SH-SY5Y (cell line): ENCODE results near the gene ZSWIM6.

Source experiments
- GATA2 ChIP-seq: IDR thresholded peaks from 2 replicates; pipeline ENCODE4 v1.6.1; 2011; ENCODE audit warnings: mild to moderate bottlenecking, low read depth, low read length
- GATA3 ChIP-seq: IDR thresholded peaks from 2 replicates; pipeline ENCODE4 v1.6.1; 2011; ENCODE audit warnings: low read depth, mild to moderate bottlenecking, low read length, moderate library complexity

The ZSWIM6 gene

DNA sequence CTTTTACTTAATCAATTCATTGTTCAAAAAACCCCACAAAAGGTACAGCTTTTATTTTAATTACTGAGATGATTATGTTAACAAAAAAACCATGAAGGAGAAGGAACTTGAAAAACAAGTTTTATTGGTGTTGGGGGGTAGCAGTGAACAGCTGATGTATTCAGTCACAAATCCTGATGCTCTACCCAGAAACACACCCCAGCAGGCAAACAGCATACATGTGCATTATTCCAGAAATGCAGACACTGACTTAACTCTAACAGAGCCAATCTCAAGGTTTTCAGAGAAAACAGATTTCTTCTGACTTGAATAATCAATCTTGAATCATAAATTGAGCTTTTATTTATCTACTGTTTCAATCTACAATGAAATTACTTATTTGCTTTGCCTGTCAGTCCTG is 175.2 kb downstream of the ZSWIM6 start:
- TF ChIP-seq GATA3: no peak
- no peak for TF ChIP-seq GATA2

DNA sequence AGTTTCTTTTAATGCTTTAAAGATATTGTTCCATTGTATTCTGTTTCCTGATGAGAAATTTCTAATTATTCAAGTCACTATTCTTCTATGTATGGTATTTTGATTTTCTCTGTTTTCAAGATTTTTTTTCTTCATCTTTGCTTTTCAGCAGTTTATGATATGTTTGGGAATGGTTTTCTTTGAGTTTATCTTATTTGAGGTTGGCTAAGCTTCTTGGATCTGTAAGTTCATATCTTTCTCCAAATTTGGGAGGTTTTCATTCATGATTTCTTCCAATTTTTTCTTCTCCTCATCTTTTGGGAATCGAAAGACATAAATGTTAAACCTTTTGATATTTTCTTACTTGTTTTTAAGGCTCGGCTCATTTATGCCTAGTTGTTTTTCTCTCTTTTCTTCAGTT is 184.9 kb downstream of the ZSWIM6 start:
- TF ChIP-seq GATA2 (no peak), GATA3 (no peak)

DNA sequence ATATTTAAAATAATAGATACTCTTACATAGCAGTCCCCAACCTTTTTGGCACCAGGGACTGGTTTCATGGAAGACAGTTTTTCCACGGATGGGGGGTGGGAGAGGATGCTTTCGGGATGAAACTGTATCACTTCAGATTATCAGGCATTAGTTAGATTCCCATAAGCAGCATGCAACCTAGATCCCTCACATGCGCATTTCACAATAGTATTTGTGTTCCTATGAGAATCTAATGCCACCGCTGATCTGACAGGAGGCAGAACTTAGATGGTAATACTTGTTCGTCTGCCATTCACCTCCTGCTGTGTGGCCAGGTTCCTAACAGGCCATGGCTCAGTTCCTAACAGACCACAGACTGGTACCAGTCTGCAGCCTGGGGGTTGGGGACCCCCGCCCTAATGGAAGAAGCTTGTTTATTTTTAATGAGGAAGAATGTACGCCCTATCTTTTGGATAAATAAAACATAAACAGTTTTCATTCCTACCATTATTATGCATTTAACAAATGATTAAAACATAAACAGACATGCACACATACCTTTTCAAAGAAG is 187.7 kb downstream of the ZSWIM6 start:
- TF ChIP-seq GATA3: no peak
- TF ChIP-seq GATA2: no peak

DNA sequence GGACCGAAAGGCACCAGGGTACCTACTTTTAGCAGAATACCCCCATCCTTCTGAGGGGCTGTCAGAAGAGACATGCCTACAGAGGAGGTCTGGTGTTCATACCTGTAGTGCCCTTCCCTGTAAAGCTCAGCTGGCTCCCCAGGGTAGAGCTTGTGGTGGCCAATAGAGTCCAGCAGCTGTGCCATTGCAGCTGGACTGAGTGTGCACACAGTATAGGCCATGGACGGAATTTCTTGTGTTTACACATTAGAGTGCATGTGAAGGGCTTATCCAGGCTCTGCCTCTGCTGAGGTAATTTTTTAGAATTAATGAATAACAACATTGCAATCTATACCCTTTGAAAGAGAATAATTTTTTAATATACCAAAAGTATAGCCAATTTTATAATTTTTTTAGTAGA is 191.0 kb downstream of the ZSWIM6 start:
- TF ChIP-seq GATA2 (no peak), GATA3 (no peak)

DNA sequence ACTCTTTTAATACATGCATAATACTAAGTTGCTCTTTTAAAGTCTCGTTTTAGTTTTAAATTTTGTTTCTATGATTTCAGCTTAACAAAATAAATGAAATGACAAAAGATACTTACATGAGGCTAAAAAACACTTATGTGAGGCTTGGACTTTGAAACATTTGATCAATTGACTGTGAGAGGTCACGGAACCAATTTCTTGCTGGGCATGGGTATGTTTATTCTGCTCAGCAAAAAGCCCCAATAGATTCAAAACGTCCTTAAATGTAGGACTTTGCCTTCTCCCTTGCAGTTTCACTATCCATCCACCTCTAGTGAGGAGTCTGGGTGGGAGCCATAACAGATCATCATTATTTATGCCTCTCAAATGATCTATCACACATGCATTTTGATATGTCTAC is 191.9 kb downstream of the ZSWIM6 start:
- no peak for TF ChIP-seq GATA3
- no peak for TF ChIP-seq GATA2

DNA sequence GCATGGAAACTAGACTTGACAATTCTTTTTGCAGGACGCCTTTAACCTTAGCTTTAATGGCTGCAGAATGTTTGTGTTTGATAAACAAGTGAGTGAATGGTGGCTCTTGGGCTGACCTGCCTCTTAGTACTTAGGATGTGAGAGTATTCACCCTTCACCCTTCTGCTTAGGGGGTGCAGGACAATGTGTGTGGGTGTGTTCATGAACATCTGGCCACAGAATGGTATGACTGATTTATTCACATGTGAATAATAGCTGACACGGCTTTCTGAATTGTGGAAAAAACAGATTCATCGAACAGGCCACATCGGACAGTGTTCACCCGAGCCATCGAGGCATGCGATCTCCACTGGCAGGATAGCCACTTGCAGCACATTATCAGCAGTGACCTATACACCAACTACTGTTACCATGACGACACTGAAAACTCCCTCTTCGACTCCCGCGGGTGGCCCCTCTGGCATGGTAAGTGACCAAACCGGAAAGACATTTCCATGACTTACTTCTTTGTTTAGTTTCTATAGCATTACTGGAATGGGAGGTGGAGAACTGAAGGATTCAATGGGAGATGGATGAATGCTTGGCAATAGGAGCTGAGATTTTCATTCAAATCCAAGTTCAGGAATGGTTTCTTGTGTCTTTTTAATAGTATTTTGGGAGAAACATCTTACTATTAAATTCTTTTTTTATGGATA is 193.6 kb downstream of the ZSWIM6 start:
- TF ChIP-seq GATA3 (no peak), GATA2 (no peak)

DNA sequence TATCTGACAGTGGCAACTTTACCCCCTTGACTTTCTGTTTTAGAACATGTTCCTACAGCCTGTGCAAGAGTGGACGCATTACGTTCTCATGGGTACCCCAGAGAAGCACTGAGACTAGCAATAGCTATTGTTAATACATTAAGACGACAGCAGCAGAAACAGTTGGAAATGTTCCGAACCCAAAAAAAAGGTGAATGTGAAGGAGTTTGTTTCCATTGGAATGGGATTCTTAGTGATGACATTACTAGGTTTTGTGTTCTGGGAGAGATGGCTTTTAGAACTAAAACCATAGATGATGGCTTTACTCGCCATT is 194.1 kb downstream of the ZSWIM6 start:
- TF ChIP-seq GATA2 (no peak), GATA3 (no peak)

DNA sequence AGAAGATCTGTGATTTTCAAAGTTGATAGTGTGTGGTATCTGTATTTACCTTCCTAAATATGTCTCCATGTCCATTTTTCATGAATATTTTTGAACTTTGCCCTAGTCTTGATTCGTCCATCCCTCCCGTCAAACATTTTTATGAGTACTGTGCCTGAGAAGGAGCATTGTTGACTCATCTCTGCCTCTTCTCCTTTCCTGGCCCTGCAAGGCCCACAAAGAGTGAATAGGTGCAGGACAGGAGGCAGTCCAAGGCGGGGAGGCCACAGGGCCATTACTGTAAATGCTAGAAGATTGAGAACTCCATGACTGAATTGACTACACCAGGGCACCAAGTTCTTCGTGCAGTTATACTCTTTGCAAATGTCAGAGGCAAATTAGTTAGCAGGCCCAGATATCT is 200.9 kb downstream of the ZSWIM6 start:
- TF ChIP-seq GATA3 (no peak), GATA2 (no peak)

DNA sequence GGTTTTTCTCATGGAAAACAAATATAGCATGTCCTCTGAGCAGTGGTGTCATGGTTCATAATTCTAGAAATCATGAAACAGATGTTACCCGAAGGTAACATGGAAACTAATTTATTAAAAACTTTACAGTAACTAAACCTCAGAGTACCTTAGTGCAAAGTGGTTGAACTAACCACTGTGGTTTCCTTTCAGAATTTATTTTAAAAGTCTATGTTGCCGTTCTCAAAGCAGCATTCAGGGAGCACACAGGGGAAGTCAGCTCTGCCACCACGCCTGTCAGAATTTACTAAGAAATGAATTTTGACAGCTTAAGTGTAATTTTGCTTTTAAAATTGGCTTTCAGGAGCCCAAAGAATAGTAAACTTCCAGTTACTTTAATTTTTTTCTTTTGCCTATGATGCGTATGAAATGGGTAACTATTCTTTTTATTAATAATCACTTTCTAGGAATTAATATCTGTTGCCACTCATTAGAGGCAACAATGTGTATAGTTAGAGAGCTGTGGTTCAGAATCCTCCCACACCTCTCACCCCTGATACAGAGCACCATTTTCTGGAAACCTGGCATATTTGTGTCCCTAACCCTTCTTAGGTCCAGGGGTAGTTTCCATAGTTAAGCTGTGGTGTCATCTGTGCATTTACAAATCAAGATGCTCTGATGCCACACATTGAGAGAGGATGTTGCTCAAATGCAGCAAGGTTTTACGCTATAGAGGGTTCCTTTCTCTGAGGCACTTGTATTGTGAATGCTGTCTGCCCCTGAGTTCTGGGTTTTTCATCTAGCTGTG is 202.6 kb downstream of the ZSWIM6 start:
- TF ChIP-seq GATA3: no peak
- no peak for TF ChIP-seq GATA2

DNA sequence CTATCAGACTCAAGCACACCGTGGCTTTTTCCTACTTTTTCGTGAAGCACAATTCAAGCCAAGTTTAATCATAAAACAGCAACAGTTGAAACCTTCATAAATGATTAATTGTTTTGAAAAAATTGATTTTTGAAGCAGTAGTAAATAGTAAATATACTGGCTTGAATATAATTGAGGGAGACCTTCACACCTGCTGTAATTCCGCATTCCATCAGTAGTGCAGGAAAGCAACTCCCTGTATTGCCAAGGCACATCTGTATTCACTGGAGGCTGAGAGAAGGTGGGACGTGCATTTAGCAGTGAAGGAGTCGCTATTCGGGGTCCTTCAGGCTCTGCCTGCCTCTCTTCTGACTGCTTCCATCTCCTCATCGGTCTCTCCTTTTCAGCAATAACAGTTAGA is 203.8 kb downstream of the ZSWIM6 start:
- no peak for TF ChIP-seq GATA3
- TF ChIP-seq GATA2: no peak

DNA sequence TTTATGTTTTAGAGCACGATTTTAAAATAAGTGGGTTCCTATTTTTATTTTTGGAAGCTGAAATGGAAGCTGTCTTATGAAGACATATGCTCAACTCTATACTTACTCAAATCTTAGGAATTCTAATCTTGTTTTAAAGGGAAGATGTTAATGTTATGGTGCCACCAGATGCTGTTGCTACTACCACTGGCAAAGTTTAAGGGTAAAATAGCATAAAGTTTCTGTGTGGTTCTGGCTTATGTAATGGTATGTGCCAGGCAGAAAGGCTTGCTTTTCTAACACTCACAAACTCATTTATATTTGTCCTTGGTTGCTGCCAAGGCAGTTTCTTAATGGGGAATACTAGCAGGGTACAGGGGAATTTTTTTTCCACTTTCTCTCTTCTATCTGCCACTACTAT is 204.9 kb downstream of the ZSWIM6 start:
- TF ChIP-seq GATA2 (no peak), GATA3 (no peak)

DNA sequence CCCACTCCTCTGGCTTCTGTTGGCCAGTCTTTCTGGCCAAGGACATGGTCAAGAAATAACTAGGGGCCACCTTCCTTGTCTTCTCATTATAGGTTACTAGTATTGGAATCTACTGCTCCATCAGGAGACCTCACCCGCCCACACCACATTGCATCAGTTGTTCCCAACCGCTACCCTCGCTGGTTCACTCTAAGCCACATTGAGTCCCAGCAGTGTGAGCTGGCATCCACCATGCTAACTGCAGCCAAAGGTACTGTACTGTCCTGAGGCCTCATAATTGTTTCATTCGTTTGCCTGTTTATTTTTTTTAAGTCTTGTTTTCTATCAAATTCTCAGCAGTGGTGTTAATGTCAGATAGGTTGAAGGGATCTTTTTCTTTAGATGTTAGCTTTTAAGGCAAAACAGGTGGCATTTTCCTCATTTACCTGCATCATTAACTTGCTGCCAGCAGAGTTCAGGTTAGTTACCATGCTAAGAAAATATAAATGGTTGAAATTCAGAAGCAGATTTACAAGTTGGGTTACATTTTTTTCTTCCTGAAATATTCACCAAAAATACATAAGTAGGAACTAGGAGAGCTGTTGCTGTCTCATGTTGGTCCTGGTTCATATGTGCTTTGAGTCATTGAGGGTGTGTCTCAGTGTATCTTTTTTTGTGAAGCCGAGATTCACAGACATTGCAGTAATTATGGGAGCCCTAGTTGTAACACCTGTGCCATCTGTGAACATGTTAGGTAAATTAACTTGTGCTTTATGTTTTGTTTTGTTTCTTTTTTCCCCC is 206.9 kb downstream of the ZSWIM6 start:
- no peak for TF ChIP-seq GATA2
- TF ChIP-seq GATA3: no peak

DNA sequence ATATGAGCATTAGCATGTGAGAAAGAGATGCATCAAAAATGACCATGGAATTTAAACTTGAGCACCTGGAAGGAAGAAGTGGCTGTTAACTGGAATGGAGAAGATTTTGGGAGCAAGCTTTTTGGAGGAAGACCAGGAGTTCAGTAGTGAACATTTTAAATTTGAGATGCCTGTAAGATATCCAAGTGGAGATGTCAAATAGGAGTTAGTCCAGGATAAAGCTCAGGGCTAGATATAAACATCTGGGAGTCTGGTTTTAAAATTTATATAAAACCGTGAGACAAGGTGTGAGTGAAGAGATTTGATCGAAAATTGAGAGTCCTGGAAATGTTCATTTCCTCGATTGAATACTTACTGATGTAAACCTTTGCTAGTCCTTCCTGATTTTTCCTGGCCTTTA is 217.5 kb downstream of the ZSWIM6 start:
- no peak for TF ChIP-seq GATA2
- TF ChIP-seq GATA3: no peak

DNA sequence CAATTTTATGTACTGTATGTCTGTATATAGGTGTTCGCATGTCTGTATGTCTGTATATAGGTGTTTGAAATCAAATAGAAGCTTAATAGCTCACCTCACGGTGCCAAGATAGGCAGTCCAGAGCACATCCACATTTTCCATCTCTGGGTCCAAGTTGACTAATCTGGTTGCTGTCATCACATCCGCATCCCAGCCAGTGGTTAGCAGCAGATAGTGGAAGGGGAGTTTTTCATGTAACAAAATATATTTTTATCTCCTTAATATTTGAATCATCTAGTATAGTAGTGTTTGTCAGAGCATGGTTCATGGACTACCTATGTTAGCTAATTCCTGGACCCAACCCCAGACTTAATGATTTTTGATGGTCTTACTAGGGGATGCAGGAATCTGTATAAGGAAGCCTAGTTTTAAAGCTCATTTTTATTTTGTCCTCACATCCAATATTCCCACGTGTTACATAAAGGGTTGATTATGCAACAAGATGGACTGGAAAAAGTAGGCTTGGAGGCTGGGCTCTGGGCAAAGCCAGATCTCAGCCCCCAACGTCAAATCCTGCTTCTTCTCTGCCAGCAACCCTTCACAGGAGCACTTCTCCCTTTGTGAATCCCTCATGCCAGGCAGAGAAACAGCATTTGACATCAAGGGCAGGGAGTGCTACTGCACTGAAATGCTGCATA is 219.7 kb downstream of the ZSWIM6 start:
- no peak for TF ChIP-seq GATA3
- TF ChIP-seq GATA2: no peak
